Loucy (cell line): ENCODE measurements around the gene PTTG1IP.

Source experiments
- EZH2phosphoT487 ChIP-seq: fragments of 200-600 bp; IDR thresholded peaks from 2 replicates; pipeline ENCODE4 v1.6.1; 2018; ENCODE audit warnings: antibody characterized with exemption, mild to moderate bottlenecking, moderate library complexity, borderline replicate concordance
- TF ChIP-seq, protein P1 (sequence below): fragments of 200-600 bp; sonication (generic); conservative IDR thresholded peaks from 2 replicates; pipeline ENCODE4 v1.5.1; 2014; ENCODE audit warnings: mild to moderate bottlenecking, antibody characterized with exemption, low read length

DNA sequence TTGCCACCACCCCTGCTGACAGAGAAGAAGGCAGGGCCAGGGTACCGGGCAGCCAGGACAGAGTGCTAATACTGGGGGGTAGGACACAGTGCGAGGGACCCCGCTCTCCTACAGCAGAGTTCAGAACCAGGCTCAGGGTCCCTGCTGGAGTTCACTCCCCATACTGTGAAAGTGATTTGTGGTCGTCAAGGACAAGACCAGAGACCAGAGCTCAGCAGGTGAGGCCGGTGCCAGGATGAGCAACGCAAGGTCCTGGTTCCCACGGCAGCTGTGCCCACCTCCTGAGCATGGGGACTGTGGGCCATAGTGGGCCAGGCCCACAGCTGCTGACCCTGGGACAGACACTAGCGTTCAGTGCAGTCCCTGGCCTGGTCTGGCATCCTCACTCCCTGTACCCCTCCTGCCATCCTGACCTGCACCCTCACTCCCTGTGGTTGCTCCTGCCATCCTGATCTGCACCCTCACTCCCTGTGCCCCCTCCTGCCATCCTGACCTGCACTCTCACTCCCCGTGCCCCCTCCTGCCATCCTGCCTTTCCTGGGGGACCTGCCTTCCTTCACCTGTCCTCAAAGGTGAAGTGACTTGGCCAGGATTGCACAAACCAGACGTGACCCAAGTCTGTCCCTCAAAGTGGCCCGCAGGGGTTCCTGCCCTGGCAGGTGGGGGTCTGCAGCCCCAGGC is 13.8 kb upstream of the PTTG1IP start:
- TF ChIP-seq, protein P1, sequence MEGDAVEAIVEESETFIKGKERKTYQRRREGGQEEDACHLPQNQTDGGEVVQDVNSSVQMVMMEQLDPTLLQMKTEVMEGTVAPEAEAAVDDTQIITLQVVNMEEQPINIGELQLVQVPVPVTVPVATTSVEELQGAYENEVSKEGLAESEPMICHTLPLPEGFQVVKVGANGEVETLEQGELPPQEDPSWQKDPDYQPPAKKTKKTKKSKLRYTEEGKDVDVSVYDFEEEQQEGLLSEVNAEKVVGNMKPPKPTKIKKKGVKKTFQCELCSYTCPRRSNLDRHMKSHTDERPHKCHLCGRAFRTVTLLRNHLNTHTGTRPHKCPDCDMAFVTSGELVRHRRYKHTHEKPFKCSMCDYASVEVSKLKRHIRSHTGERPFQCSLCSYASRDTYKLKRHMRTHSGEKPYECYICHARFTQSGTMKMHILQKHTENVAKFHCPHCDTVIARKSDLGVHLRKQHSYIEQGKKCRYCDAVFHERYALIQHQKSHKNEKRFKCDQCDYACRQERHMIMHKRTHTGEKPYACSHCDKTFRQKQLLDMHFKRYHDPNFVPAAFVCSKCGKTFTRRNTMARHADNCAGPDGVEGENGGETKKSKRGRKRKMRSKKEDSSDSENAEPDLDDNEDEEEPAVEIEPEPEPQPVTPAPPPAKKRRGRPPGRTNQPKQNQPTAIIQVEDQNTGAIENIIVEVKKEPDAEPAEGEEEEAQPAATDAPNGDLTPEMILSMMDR = no peak
- no peak for TF ChIP-seq EZH2phosphoT487
